Karpas-422 (cell line): ENCODE measurements around the gene LRRC37A2. TPM values are rescaled to one million over a fixed set of nuclear protein-coding genes. Genes with fewer than 3 reads are reported as not detected.

Experiments
- small RNA-seq: library from RNA; depleted of rRNA; stranded (forward); fragments of <200 nt; gene quantifications from one replicate; pipeline ENCODE3, GENCODE V24; 2014
- total RNA-seq: library from RNA; depleted of rRNA; stranded (reverse); fragments of >200 nt; shearing (Covaris generic); gene quantifications from 2 replicates; pipeline ENCODE4 v1.2.3, GENCODE V29; 2014; ENCODE audit warnings: low replicate concordance; rRNA removed

The LRRC37A2 gene
- total RNA-seq, 1 experiment from 2014 or later: 6.8 TPM

Small RNA genes lying within 50 kb of the gene (small RNA-seq; reads per million reads assigned to genes)
- not detected for gene RN7SL199P

Other genes with a start within 250 kb of the LRRC37A2 start
- gene LRRC37A, start 217.3 kb upstream of the LRRC37A2 start, total RNA-seq: 1.7 and 4.0 TPM in 2 replicates
- 11.5 and 19.7 TPM in 2 replicates for gene ARL17B, start 150.7 kb upstream of the LRRC37A2 start, total RNA-seq
- gene ARL17A, start 67.2 kb downstream of the LRRC37A2 start, total RNA-seq: 22.3 and 56.6 TPM in 2 replicates
- 20.7 and 31.8 TPM in 2 replicates for gene NSF, start 78.2 kb downstream of the LRRC37A2 start, total RNA-seq